Osteocyte (in vitro differentiated cells): Measurements from ENCODE around the gene C5orf15. TPM values are rescaled to one million over a fixed set of nuclear protein-coding genes. Genes with fewer than 3 reads are reported as not detected.
A peak's percentile ranks its signal among the peaks of the same experiment; 100 is the strongest.

Experiments
- DNase-seq: peaks from one replicate; pipeline ENCODE4 v3.0.0; 2021; ENCODE audit warnings: mixed read lengths; ENCODE audit not compliant: unreplicated experiment; ENCODE audit errors: extremely low spot score
- H3K27ac Mint-ChIP-seq: one replicate; pipeline ENCODE4 v1.8.0; 2021; ENCODE audit warnings: mild to moderate bottlenecking, mixed read lengths; ENCODE audit not compliant: unreplicated experiment
- H3K27me3 Mint-ChIP-seq: one replicate; pipeline ENCODE4 v1.8.0; 2021; ENCODE audit warnings: mixed read lengths; ENCODE audit not compliant: unreplicated experiment
- H3K36me3 Mint-ChIP-seq: one replicate; pipeline ENCODE4 v1.8.0; 2021; ENCODE audit warnings: mixed read lengths; ENCODE audit not compliant: unreplicated experiment
- H3K4me1 Mint-ChIP-seq: one replicate; pipeline ENCODE4 v1.8.0; 2021; ENCODE audit warnings: mixed read lengths; ENCODE audit not compliant: unreplicated experiment
- H3K4me3 Mint-ChIP-seq: one replicate; pipeline ENCODE4 v1.8.0; 2021; ENCODE audit warnings: mild to moderate bottlenecking, moderate library complexity, mixed read lengths; ENCODE audit not compliant: unreplicated experiment
- H3K9me3 Mint-ChIP-seq: one replicate; pipeline ENCODE4 v1.8.0; 2021; ENCODE audit warnings: mixed read lengths; ENCODE audit not compliant: unreplicated experiment
- CTCF ChIP-seq: fragments of 200-600 bp; sonication (generic); IDR thresholded peaks from 2 replicates; pipeline ENCODE4 v1.5.0; 2021; ENCODE audit warnings: antibody characterized with exemption, mild to moderate bottlenecking, moderate library complexity
- total RNA-seq: library from RNA; stranded (reverse); gene quantifications from 2 replicates; pipeline ENCODE4 v1.2.1, GENCODE V29; 2021

C5orf15 gene
- total RNA-seq, 1 donor from 2014 or later, result 62.6 TPM

GRCh38 chr5:133996683-133997252 is 28.3 kb upstream of the C5orf15 start:
- TF ChIP-seq CTCF, result peak; percentile 48
- DNase-seq, result no peak
- no peaks in the 10 kb centered on the region for H3K9me3 Mint-ChIP-seq
- H3K36me3 Mint-ChIP-seq, result peaks cover under 1% of the 10 kb centered on the region
- no peaks in the 10 kb centered on the region for H3K27me3 Mint-ChIP-seq
- H3K4me1 Mint-ChIP-seq, result peaks cover 52% of the 10 kb centered on the region
- H3K4me3 Mint-ChIP-seq, result no peak overlapping the region
- H3K27ac Mint-ChIP-seq, result no peak overlapping the region

GRCh38 chr5:133995883-133996563 is 27.6 kb upstream of the C5orf15 start:
- Mint-ChIP-seq H3K27ac (peak overlapping the region; percentile 23), H3K36me3 (peaks cover 3% of the 10 kb centered on the region), H3K27me3 (no peaks in the 10 kb centered on the region), H3K9me3 (no peaks in the 10 kb centered on the region), H3K4me1 (peaks cover 57% of the 10 kb centered on the region), H3K4me3 (no peak overlapping the region)
- DNase-seq, result no peak
- TF ChIP-seq CTCF, result no peak

GRCh38 chr5:133995341-133995740 is 26.9 kb upstream of the C5orf15 start:
- TF ChIP-seq CTCF, result no peak
- H3K27me3 Mint-ChIP-seq, result no peaks in the 10 kb centered on the region
- no peaks in the 10 kb centered on the region for H3K9me3 Mint-ChIP-seq
- H3K36me3 Mint-ChIP-seq, result peaks cover 7% of the 10 kb centered on the region
- H3K27ac Mint-ChIP-seq, result no peak overlapping the region
- no peak for DNase-seq
- peaks cover 58% of the 10 kb centered on the region for H3K4me1 Mint-ChIP-seq
- no peak overlapping the region for H3K4me3 Mint-ChIP-seq

GRCh38 chr5:133994990-133995333 is 26.5 kb upstream of the C5orf15 start:
- no peaks in the 10 kb centered on the region for H3K9me3 Mint-ChIP-seq
- peaks cover 8% of the 10 kb centered on the region for H3K36me3 Mint-ChIP-seq
- H3K27ac Mint-ChIP-seq, result peak overlapping the region; percentile 32
- no peak overlapping the region for H3K4me3 Mint-ChIP-seq
- no peaks in the 10 kb centered on the region for H3K27me3 Mint-ChIP-seq
- no peak for TF ChIP-seq CTCF
- H3K4me1 Mint-ChIP-seq, result peaks cover 55% of the 10 kb centered on the region
- no peak for DNase-seq

GRCh38 chr5:133994297-133994989 is 26.0 kb upstream of the C5orf15 start:
- Mint-ChIP-seq H3K36me3 (peaks cover 8% of the 10 kb centered on the region), H3K27me3 (no peaks in the 10 kb centered on the region), H3K9me3 (no peaks in the 10 kb centered on the region), H3K4me1 (peaks cover 52% of the 10 kb centered on the region), H3K27ac (peak overlapping the region; percentile 32), H3K4me3 (no peak overlapping the region)
- DNase-seq, result no peak
- no peak for TF ChIP-seq CTCF
